Measurements from ENCODE around the gene RBPJ.

The RBPJ gene

GRCh38 chr4:26463386-26463785 is 142.6 kb downstream of the RBPJ start:
- no peak for FAIRE-seq

GRCh38 chr4:26464420-26465095 is 143.7 kb downstream of the RBPJ start:
- FAIRE-seq: no peak

DNA sequence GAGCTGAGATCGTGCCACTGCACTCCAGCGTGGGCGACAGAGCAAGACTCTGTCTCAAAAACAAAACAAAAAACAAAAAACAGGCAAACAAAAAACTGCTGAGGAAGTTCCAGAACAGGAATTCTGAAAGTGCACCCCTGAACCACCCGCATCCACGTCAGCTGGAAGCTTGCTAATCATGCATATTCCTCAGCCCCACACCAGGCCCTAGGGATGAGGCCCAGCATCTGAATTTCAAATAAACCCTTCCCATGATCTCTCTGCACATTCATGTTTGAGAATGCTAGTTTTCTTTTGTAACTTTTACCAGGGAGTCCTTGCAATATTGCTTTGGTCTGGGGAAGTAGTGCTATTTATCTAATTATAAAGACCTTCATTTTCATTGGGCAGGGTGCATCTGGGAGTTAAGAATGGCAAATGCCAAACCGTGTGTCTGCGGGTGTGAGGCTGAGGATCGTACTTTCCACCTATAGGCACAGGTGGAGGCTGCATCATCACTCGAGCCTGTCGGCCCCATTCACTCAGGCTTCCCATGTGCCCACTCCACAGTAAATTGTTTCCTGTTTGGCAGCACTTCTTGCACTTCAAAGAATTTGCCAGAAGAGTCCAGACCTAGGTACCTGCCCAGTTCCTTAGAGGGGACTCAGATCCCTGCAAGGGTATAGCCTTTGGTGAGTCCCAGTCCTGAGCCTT is 145.9 kb downstream of the RBPJ start:
- FAIRE-seq: no peak

GRCh38 chr4:26467724-26468123 is 146.9 kb downstream of the RBPJ start:
- no peak for FAIRE-seq

GRCh38 chr4:26468283-26468949 is 147.6 kb downstream of the RBPJ start:
- FAIRE-seq: no peak

DNA sequence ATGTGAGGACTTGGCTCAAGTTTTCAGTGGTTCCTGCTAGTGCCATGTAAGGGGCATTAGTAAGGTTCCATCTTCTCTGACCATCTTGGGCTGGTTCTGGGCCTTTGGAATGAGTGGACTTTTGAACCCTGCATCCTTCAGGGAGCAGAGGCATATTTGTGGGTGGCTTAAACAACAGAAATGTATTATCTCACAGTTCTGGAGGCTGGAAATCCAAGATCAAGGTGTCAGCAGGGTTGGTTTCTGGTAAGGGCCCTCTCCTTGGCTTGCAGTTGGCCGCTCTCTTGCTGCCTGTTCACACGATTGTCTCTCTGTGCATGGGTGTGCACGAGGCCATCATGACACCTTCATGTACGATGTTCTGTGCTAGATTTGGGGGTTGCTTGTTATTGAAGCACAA is 148.2 kb downstream of the RBPJ start:
- FAIRE-seq: no peak

- no peak for FAIRE-seq
Observed at GRCh38 chr4:26471890-26472289, 151.1 kb downstream of the RBPJ start.

DNA sequence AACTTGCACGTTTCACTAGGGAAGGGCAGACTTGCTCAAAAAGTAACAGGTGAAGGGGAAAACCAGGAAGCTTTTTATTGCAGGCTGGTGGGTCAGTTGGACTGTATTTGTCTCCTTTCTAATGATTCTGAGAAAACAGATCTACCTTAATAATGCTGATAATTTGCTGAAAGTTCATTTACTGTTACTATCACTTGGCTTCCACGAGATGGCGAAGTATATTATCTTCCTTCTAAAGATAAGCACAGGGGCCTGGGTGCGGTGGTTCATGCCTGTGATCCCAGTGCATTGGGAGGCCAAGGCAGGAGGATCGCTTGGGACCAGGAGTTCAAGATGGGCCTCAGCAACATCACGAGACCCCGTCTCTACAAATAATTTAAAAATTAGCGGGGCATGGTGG is 153.1 kb downstream of the RBPJ start:
- no peak for FAIRE-seq

GRCh38 chr4:26474551-26474950 is 153.7 kb downstream of the RBPJ start:
- FAIRE-seq: no peak

DNA sequence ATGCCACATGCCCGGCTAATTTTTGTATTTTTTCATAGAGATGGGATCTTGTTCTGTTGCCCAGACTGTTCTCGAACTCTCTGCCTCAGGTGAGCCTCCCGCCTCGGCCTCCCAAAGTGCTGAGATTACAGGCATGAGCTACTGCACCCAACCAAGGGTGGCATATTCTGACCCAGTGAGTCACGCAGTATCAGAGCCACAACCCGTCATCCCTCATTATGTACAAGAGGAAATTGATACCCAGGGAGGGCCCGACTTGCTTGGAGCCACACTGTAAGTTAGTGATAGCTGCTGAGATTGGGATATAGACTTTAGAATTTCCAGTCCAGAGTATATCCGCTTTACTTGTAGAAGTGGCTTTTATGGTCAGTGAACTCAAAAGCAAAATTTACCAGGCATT is 154.9 kb downstream of the RBPJ start:
- FAIRE-seq: no peak

GRCh38 chr4:26476545-26476944 is 155.7 kb downstream of the RBPJ start:
- FAIRE-seq: no peak

DNA sequence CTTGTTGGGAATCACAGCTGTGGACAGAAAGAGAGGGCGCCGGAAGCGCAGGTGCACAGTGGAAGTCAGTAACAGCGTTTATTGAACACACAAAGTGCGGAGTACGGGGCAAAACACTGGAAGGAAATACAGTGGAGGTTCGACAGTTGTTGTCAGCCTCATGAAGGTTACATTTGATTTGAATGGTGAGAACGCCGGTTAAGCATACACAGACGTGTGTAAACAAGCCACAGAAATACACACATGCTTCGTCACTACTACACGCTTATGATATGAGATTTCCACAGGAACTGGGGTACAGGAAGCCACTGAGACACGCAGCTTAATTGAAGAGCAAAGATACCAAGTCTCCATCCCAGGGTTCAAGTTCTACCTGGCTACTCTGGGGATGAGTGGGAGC is 157.5 kb downstream of the RBPJ start:
- no peak for FAIRE-seq

DNA sequence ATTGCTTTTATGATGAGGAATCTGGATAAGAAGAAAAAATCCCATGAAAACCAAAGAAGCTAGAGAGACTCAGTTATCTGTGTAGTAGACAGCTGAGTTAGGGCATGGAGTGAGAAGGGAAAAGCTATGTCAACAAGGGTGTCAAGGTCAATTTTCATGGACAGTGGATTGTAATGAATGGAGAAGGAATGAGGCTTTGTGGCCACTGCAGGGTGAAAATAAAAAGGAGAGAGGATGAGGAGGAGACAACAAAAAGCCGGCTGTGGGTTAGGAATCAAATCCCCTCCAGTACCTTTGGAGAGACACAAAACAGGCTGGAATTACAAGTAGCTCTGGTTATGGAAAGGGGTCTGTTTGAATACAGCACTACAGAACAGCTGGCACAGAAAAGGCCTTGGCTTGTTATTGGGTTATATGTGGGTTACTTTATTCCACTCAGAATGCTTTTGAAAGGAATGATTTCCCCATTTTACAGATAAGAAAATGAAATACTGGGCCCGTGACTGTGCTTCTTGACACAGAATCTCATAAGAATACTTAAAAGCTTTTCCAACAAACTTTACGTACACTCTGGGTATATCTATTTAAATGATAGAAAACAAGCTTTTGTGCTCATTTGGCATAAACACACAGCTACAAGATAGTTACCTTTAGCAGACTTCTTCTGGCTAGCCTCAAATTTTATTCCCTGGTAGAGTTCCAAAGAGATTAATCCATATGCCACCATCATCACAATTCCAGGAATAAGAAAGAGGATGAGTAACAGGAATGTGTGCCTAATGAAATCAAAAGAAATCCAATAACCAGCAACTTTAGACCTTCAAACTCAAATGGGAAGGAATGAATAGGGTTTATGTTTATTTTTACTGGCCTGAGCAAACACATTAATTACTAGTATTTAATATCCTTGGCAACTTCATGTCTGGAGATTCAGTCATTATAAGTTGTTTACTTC is 162.0 kb downstream of the RBPJ start:
- FAIRE-seq: peak; percentile 17

GRCh38 chr4:26484032-26484515 is 163.3 kb downstream of the RBPJ start:
- no peak for FAIRE-seq

- FAIRE-seq: no peak
Observed at GRCh38 chr4:26484516-26484915, 163.7 kb downstream of the RBPJ start.
